RWPE2 (cell line): ENCODE data around the gene CHPT1.
"Not testable (repeated sequence)": the region's sequence is repeated elsewhere in the genome, so short reads cannot be mapped to it uniquely, and the experiment has no call there.

ENCODE experiments used
- ATAC-seq: fragments of 200-7000 bp; cut with Tn5 transposase; 3 replicates; pipeline ENCODE4 v1.9.1; 2021; ENCODE audit warnings: low read depth
- DNase-seq: peaks from one replicate; pipeline ENCODE4 v3.0.0-alpha.2; 2020; ENCODE audit warnings: low spot score
- H3K27ac ChIP-seq: fragments of 450-650 bp; 2 replicates; pipeline ENCODE4 v1.5.1; 2017; ENCODE audit warnings: mild to moderate bottlenecking; ENCODE audit not compliant: poor library complexity, severe bottlenecking
- H3K27me3 ChIP-seq: fragments of 250-450 bp; sonication (Bioruptor Pico); 2 replicates; pipeline ENCODE4 v1.5.1; 2021; ENCODE audit warnings: mild to moderate bottlenecking, moderate library complexity; ENCODE audit not compliant: insufficient read depth, poor library complexity, severe bottlenecking
- H3K36me3 ChIP-seq: fragments of 250-450 bp; sonication (Bioruptor Pico); 2 replicates; pipeline ENCODE4 v1.5.1; 2020; ENCODE audit warnings: low read depth, mild to moderate bottlenecking, moderate library complexity
- H3K4me1 ChIP-seq: fragments of 250-450 bp; sonication (Bioruptor Pico); 2 replicates; pipeline ENCODE4 v1.5.1; 2021; ENCODE audit warnings: mild to moderate bottlenecking, moderate library complexity; ENCODE audit not compliant: insufficient read depth, poor library complexity, severe bottlenecking
- H3K4me3 ChIP-seq: fragments of 250-450 bp; sonication (Bioruptor Pico); 2 replicates; pipeline ENCODE4 v1.5.1; 2021; ENCODE audit warnings: mild to moderate bottlenecking, moderate library complexity; ENCODE audit not compliant: severe bottlenecking
- H3K9me3 ChIP-seq: fragments of 250-450 bp; sonication (Bioruptor Pico); 2 replicates; pipeline ENCODE4 v1.5.1; 2021; ENCODE audit warnings: mild to moderate bottlenecking, moderate library complexity; ENCODE audit not compliant: severe bottlenecking
- CTCF ChIP-seq: fragments of 450-650 bp; IDR thresholded peaks from one replicate; pipeline ENCODE4 v1.5.1; 2017; ENCODE audit warnings: mild to moderate bottlenecking, moderate library complexity; ENCODE audit not compliant: poor library complexity, severe bottlenecking

Gene CHPT1

GRCh38 chr12:101727098-101727497 is 29.7 kb downstream of the CHPT1 start:
- H3K4me1 ChIP-seq: no peaks in the 10 kb centered on the region
- no peak overlapping the region for H3K27ac ChIP-seq
- H3K4me3 ChIP-seq: no peak overlapping the region
- no peak for TF ChIP-seq CTCF
- ATAC-seq (no peak), DNase-seq (no peak)
- H3K27me3 ChIP-seq: no peaks in the 10 kb centered on the region
- peaks cover 46% of the 10 kb centered on the region for H3K36me3 ChIP-seq
- H3K9me3 ChIP-seq: no peaks in the 10 kb centered on the region

- Histone ChIP-seq H3K27me3 (no peaks in the 10 kb centered on the region), H3K4me3 (no peak overlapping the region), H3K36me3 (peaks cover 35% of the 10 kb centered on the region), H3K27ac (no peak overlapping the region), H3K9me3 (no peaks in the 10 kb centered on the region), H3K4me1 (no peaks in the 10 kb centered on the region)
- DNase-seq: no peak
- no peak for ATAC-seq
- TF ChIP-seq CTCF: no peak
Observed at GRCh38 chr12:101729842-101730241, 32.4 kb downstream of the CHPT1 start.

GRCh38 chr12:101732318-101732717 is 34.9 kb downstream of the CHPT1 start:
- Histone ChIP-seq H3K4me1 (no peaks in the 10 kb centered on the region), H3K36me3 (peaks cover 33% of the 10 kb centered on the region), H3K27ac (no peak overlapping the region), H3K4me3 (no peak overlapping the region), H3K27me3 (no peaks in the 10 kb centered on the region), H3K9me3 (no peaks in the 10 kb centered on the region)
- DNase-seq (no peak), ATAC-seq (no peak)
- TF ChIP-seq CTCF: no peak

- TF ChIP-seq CTCF: no peak
- DNase-seq: no peak
- H3K4me1 ChIP-seq: no peaks in the 10 kb centered on the region
- ATAC-seq: no peak
- H3K27me3 ChIP-seq: no peaks in the 10 kb centered on the region
- no peaks in the 10 kb centered on the region for H3K9me3 ChIP-seq
- peaks cover 31% of the 10 kb centered on the region for H3K36me3 ChIP-seq
- H3K4me3 ChIP-seq: no peak overlapping the region
- no peak overlapping the region for H3K27ac ChIP-seq
Observed at GRCh38 chr12:101733166-101733565, 35.7 kb downstream of the CHPT1 start.

GRCh38 chr12:101734482-101734881 is 37.0 kb downstream of the CHPT1 start:
- not testable (repeated sequence) for DNase-seq, H3K27me3 ChIP-seq, H3K27ac ChIP-seq, H3K4me3 ChIP-seq, ATAC-seq, H3K4me1 ChIP-seq, H3K9me3 ChIP-seq
- H3K36me3 ChIP-seq: peaks cover 18% of the 10 kb centered on the region
